ENCODE measurements around the gene ACTRT1.

ACTRT1 gene

GRCh38 chrX:128020701-128021100, 31.5 kb downstream of the ACTRT1 start:
- Histone ChIP-seq H2AFZ (ENCODE audit: low read length) (no peak overlapping the region), H3K79me2 (ENCODE audit: low read length) (no peaks in the 10 kb centered on the region), H3K36me3 (replicated peaks; ENCODE audit: insufficient read depth, low read length) (no peaks in the 10 kb centered on the region), H3K9me3 (replicated peaks; ENCODE audit: insufficient read depth, low read length) (no peaks in the 10 kb centered on the region), H3K4me3 (ENCODE audit: low read length) (no peak overlapping the region), H3K9me2 (replicated peaks; ENCODE audit: insufficient read depth, low read length) (no peaks in the 10 kb centered on the region), H3K9ac (ENCODE audit: low read length) (no peak overlapping the region), H3F3A (ENCODE audit: insufficient read depth, low read length) (no peaks in the 10 kb centered on the region), H3K27me3 (replicated peaks; ENCODE audit: insufficient read depth, low read length) (no peaks in the 10 kb centered on the region), H3K4me1 (ENCODE audit: low read length) (no peaks in the 10 kb centered on the region), H3K4me2 (ENCODE audit: low read depth, low read length) (no peak overlapping the region), H4K20me1 (ENCODE audit: insufficient read depth, low read length) (no peaks in the 10 kb centered on the region), H3K27ac (ENCODE audit: low read length) (no peak overlapping the region)
- TF ChIP-seq EZH2phosphoT487 (IDR thresholded peaks at IDR 0.05; ENCODE audit: low read length): no peak
- TF ChIP-seq CTCF (IDR thresholded peaks at IDR 0.05; ENCODE audit: low read length): no peak
- no peak for TF ChIP-seq EZH2 (optimal IDR thresholded peaks at IDR 0.05; ENCODE audit: low read depth, low read length)
- no peak for DNase-seq

- no peak for TF ChIP-seq EZH2 (optimal IDR thresholded peaks at IDR 0.05; ENCODE audit: low read depth, low read length)
- no peak for TF ChIP-seq EZH2phosphoT487 (IDR thresholded peaks at IDR 0.05; ENCODE audit: low read length)
- TF ChIP-seq CTCF (IDR thresholded peaks at IDR 0.05; ENCODE audit: low read length): no peak
- Histone ChIP-seq H3K4me1 (ENCODE audit: low read length) (no peaks in the 10 kb centered on the region), H3F3A (ENCODE audit: insufficient read depth, low read length) (no peaks in the 10 kb centered on the region), H3K4me3 (ENCODE audit: low read length) (no peak overlapping the region), H4K20me1 (ENCODE audit: insufficient read depth, low read length) (no peaks in the 10 kb centered on the region), H3K9me3 (replicated peaks; ENCODE audit: insufficient read depth, low read length) (no peaks in the 10 kb centered on the region), H3K27me3 (replicated peaks; ENCODE audit: insufficient read depth, low read length) (no peaks in the 10 kb centered on the region), H3K27ac (ENCODE audit: low read length) (no peak overlapping the region), H3K4me2 (ENCODE audit: low read depth, low read length) (no peak overlapping the region), H2AFZ (ENCODE audit: low read length) (no peak overlapping the region), H3K9me2 (replicated peaks; ENCODE audit: insufficient read depth, low read length) (no peaks in the 10 kb centered on the region), H3K9ac (ENCODE audit: low read length) (no peak overlapping the region), H3K79me2 (ENCODE audit: low read length) (no peaks in the 10 kb centered on the region), H3K36me3 (replicated peaks; ENCODE audit: insufficient read depth, low read length) (no peaks in the 10 kb centered on the region)
- no peak for DNase-seq
Observed at GRCh38 chrX:128019218-128019617, 33.0 kb downstream of the ACTRT1 start.

- H3K9me3 ChIP-seq (replicated peaks; ENCODE audit: insufficient read depth, low read length): no peaks in the 10 kb centered on the region
- DNase-seq: no peak
- no peak overlapping the region for H3K4me3 ChIP-seq (ENCODE audit: low read length)
- no peaks in the 10 kb centered on the region for H3K27me3 ChIP-seq (replicated peaks; ENCODE audit: insufficient read depth, low read length)
- no peaks in the 10 kb centered on the region for H3K9me2 ChIP-seq (replicated peaks; ENCODE audit: insufficient read depth, low read length)
- no peaks in the 10 kb centered on the region for H3K79me2 ChIP-seq (ENCODE audit: low read length)
- H3K4me1 ChIP-seq (ENCODE audit: low read length): no peaks in the 10 kb centered on the region
- H2AFZ ChIP-seq (ENCODE audit: low read length): no peak overlapping the region
- no peak overlapping the region for H3K9ac ChIP-seq (ENCODE audit: low read length)
- no peaks in the 10 kb centered on the region for H4K20me1 ChIP-seq (ENCODE audit: insufficient read depth, low read length)
- H3K4me2 ChIP-seq (ENCODE audit: low read depth, low read length): no peak overlapping the region
- TF ChIP-seq CTCF (IDR thresholded peaks at IDR 0.05; ENCODE audit: low read length): no peak
- H3K36me3 ChIP-seq (replicated peaks; ENCODE audit: insufficient read depth, low read length): no peaks in the 10 kb centered on the region
- no peak overlapping the region for H3K27ac ChIP-seq (ENCODE audit: low read length)
- no peaks in the 10 kb centered on the region for H3F3A ChIP-seq (ENCODE audit: insufficient read depth, low read length)
Observed at GRCh38 chrX:128012015-128012414, 40.2 kb downstream of the ACTRT1 start.
